Muscle of arm (tissue), 14 donors: ENCODE measurements around the gene PABPC1L2B. TPM values are rescaled to one million over a fixed set of nuclear protein-coding genes. Genes with fewer than 3 reads are reported as not detected.
"Not testable (repeated sequence)": the region's sequence is repeated elsewhere in the genome, so short reads cannot be mapped to it uniquely, and the experiment has no call there.

Source experiments
- DNase-seq: peaks from one replicate; pipeline ENCODE4 v3.0.0-alpha.2; 2013
- long read RNA-seq, 11 donors: transcript quantifications; one replicate each; lab custom pipeline, GENCODE V29; 2026
- polyA plus RNA-seq, 12 donors: library from polyadenylated mRNA; unstranded; fragments of 120-200 nt; gene quantifications; one replicate each; pipeline ENCODE4 v1.2.1, GENCODE V29; 2013; ENCODE audit not compliant: insufficient read length in 12 of 12

Gene PABPC1L2B
- polyA plus RNA-seq: under 1 TPM in 1 of 12 donors, not detected in 11; 0.08 TPM
- long read RNA-seq, donor 1: 0 reads
- long read RNA-seq, donor 2: 0 reads
- long read RNA-seq, donor 3: 0 reads
- long read RNA-seq, donor 4: 0 reads
- long read RNA-seq, donor 5: 0 reads
- long read RNA-seq, donor 6: 0 reads
- long read RNA-seq, donor 7: 0 reads
- long read RNA-seq, donor 8: 0 reads
- long read RNA-seq, donor 9: 0 reads
- long read RNA-seq, donor 10: 0 reads
- long read RNA-seq, donor 11: 0 reads

DNA sequence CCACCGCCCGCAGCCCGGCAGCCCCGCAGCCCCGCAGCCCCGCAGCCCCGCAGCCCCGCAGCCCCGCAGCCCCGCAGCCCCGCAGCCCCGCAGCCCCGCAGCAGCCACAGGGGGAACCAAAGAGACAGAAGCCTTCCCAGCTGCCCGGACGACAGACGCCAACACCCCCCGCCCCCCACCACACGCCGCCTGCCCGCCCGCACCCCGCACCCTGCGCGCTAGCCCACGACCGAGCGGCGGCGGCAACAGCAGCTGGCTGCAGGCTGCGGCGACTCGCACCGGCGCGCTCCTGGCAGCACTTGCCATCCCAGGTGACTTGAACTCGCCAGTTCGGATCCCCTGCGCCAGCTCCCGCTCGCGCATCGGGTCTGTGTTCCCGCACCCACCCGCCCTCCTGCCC lies at the start of gene PABPC1L2B:
Gene PABPC1L2B, plus strand, starts transcription at position 207 of the 400 bp plus-strand sequence. CDS start 704 bp downstream, outside the sequence.
- not testable (repeated sequence) for DNase-seq

DNA sequence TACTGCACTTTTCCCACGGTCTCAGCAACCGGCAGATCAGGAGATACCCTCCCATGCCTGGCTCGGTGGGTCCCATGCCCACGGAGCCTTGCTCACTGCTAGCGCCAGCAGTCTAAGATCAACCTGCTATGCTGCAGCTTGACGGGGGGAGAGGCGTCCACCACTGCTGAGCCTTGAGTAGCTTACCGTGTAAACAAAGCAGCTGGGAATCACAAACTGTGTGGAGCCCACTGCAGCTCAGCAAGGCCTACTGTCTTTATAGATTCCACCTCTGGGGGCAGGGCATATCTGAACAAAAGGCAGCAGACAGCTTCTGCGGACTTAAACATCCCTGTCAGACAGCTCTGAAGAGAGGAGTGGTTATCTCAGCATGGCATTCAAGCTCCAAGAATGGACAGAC lies 42.8 kb upstream of the PABPC1L2B start:
- DNase-seq: not testable (repeated sequence)

DNA sequence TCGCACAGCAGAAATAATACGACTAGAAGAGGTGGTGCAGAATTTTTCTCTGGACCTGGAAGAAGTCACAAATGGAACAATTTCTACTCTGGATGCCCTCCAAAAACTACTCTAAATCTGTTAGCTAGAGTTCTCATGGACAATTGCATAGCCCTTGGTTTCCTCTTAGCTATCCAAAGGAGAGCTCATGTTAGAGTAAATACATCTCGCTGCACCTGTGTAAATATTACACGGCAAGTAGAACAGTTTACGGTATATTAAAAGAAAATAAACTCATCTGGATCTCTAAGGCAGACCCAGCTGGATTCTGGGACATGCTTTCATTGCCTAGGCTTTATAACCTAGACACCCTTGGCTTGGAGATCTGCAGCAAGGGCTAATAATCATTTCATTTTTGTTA lies 30.9 kb upstream of the PABPC1L2B start:
- not testable (repeated sequence) for DNase-seq

DNA sequence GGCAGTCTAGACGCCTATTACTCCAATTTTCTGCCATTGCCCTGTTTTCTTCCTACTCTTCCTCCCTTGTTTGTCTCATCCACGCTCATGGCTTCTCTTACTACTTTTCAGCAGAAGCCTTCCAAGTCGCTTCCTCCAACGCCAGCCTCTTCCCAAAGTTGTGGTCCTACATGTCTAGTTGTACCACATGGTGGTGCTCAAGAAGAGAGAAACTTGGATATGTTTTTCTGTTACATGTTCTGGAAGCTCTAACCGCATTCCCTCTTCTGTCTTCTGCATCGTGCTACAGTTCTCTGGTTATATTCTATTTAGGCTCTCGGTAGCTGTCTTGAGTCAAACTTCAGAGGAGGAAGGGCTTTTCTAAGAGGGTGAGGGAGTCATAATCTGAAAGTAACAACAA lies 27.9 kb upstream of the PABPC1L2B start:
- not testable (repeated sequence) for DNase-seq

DNA sequence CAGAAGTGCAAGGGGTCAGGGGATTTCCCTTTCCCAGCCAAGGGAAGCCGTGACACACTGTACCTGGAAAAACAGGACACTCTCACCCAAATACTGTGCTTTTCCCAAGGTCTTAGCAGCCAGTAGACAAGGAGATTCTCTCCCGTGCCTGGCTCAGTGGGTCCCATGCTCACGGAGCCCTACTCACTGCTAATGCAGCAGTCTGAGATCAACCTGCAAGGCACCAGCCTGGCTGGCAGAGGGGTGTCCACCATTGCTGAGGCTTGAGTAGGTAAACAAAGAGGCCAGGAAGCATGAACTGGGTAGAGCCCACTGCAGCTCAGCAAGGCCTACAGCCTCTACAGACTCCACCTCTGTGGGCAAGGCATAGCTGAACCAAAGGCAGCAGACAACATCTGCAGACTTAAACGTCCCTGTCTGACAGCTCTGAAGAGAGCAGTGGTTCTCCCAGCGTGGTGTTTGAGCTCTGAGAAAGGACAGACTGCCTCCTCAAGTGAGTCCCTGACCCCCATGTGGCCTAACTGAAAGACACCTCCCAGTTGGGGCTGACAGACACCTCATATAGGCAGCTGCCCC lies 21.8 kb upstream of the PABPC1L2B start:
- not testable (repeated sequence) for DNase-seq

DNA sequence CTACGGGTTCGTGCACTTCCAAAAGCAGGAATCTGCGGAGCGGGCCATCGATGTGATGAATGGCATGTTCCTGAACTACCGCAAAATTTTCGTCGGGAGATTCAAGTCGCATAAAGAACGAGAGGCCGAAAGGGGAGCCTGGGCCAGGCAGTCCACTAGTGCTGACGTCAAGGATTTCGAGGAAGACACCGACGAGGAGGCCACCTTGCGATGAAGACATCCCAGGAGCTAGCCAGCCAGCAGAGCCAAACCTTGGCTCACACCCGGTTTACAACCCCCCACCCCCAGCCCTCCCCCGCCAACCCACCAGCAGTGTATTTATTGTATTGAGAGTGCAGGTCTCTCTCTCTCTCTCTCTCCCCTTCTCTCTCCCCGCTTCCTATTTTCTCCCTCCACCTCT lies 1.3 kb downstream of the PABPC1L2B start:
- not testable (repeated sequence) for DNase-seq

DNA sequence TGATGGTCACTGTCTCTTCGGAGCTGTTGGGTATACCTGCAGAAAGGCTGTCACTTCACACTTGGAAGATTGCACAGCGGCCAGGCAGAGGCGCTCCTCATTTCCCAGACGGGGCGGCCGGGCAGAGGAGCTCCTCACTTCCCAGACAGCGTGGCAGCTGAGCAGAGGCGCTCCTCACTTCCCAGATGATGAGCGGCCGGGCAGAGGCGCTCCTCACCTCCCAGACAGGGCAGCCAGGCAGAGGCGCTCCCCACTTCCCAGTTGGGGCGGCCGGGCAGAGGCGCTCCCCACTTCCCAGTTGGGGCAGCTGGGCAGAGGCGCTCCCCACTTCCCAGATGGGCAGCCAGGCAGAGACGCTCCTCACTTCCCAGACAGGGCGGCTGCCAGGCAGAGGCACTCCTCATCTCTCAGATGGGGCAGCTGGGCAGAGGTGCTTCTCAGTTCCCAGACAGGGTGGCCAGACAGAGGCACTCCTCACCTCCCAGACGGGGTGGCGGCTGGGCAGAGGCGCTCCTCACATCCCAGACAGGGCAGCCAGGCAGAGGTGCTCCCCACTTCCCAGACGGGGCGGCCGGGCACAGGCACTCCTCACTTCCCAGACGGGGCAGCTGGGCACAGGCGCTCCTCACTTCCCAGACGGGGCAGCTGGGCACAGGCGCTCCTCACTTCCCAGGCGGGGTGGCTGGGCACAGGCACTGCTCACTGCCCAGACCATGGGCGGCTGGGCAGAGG lies 18.8 kb downstream of the PABPC1L2B start:
- DNase-seq: no peak

DNA sequence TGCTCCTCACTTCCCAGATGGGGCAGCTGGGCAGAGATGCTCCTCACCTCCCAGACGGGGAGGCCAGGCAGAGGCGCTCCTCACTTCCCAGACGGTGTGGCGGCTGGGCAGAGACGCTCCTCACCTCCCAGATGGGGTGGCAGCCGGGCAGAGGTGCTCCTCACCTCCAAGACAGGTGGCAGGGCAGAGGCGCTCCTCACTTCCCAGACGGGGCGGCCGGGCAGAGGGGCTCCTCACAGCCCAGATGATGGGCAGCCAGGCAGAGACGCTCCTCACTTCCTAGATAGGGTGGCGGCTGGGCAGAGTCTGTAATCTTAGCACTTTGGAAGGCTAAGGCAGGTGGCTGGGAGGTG lies 19.3 kb downstream of the PABPC1L2B start:
- DNase-seq: not testable (repeated sequence)

DNA sequence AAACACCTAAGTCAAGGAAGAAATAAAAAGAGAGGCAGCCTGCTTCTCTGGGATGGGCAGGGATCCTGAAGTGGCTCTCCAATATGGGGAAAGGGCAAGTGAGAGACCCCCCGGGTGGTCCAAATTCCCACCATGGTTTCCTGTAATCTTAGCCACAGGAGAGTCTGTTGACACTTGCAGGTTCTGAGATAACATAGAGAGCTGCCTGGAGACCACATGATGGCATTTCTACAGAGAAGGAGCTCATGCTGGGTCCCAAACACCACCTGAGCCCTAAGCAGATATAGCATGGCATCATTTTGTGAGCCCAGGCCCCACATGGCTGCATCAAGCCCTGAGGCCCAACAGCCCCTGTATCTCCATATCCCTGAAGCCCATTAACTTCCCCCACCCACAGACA lies 26.1 kb downstream of the PABPC1L2B start:
- no peak for DNase-seq

Other genes with a start within 250 kb of the PABPC1L2B start
- gene DMRTC1B, start 226.0 kb upstream of the PABPC1L2B start, polyA plus RNA-seq: 1 to 10 TPM in 3 of 12 donors, under 1 TPM in 7, not detected in 2; 0.41 to 1.7 (median 0.78) TPM
- not detected for gene FAM236B, start 220.3 kb upstream of the PABPC1L2B start, polyA plus RNA-seq
- not detected for gene FAM236D, start 194.7 kb upstream of the PABPC1L2B start, polyA plus RNA-seq
- gene FAM236C, start 90.3 kb upstream of the PABPC1L2B start, polyA plus RNA-seq: not detected
- under 1 TPM in 1 of 12 donors, not detected in 11; 0.39 TPM for gene FAM236A, start 64.7 kb upstream of the PABPC1L2B start, polyA plus RNA-seq
- gene DMRTC1, start 59.1 kb upstream of the PABPC1L2B start, polyA plus RNA-seq: 1 to 10 TPM in 2 of 12 donors, under 1 TPM in 4, not detected in 6; 0.20 to 1.2 (median 0.64) TPM
- under 1 TPM in 1 of 12 donors, not detected in 11; 0.10 TPM for gene PABPC1L2A, start 76.6 kb downstream of the PABPC1L2B start, polyA plus RNA-seq
- gene NAP1L2, start 211.9 kb downstream of the PABPC1L2B start, polyA plus RNA-seq: 1 to 10 TPM in 7 of 12 donors, under 1 TPM in 3, not detected in 2; 0.49 to 1.9 (median 1.2) TPM